Motor neuron (in vitro differentiated cells): ENCODE data around the gene NODAL. TPM values are rescaled to one million over a fixed set of nuclear protein-coding genes. Genes with fewer than 3 reads are reported as not detected.

ENCODE experiments used
- ATAC-seq, 8 experiments: fragments of 200-7000 bp; cut with Tn5 transposase; replicated peaks in 6 of 8; 2 replicates each; pipeline ENCODE4 v1.8.0; 2021; ENCODE audit warnings: mild to moderate bottlenecking in 8 of 8, moderate library complexity in 8 of 8
- H3K27ac ChIP-seq, 2 donors: fragments of 250-450 bp; sonication (Bioruptor Pico); 2 replicates each; pipeline ENCODE4 v1.9.0; 2021; ENCODE audit warnings: antibody characterized with exemption in 2 of 2, mild to moderate bottlenecking in 2 of 2, moderate library complexity in 1 of 2
- H3K4me1 ChIP-seq, 2 donors: fragments of 250-450 bp; sonication (Bioruptor Pico); replicated peaks in 1 of 2; 2 replicates each; pipeline ENCODE4 v1.6.1; 2021; ENCODE audit warnings: antibody characterized with exemption in 2 of 2, mild to moderate bottlenecking in 2 of 2, moderate library complexity in 1 of 2
- H3K4me3 ChIP-seq, 5 donors: fragments of 250-450 bp; sonication (Bioruptor Pico); 2 replicates each; pipeline ENCODE4 v1.9.0; 2021; ENCODE audit warnings: antibody characterized with exemption in 5 of 5, mild to moderate bottlenecking in 5 of 5, moderate library complexity in 4 of 5
- WGBS, 10 experiments: fragments of 450-650 bp; shearing (Covaris generic); methylation state at CpG; one replicate each; pipeline ENCODE4 v1.0.0; 2022; 5-methylcytosine and 5-hydroxymethylcytosine counted together
- in situ Hi-C, 9 experiments: fragments of 400-800 bp; cut with MboI; loops; one replicate each; pipeline ENCODE4 v1.15.0; 2021; ENCODE audit warnings: low sequenced_read_pairs in 9 of 9, low pct_unique_long_range_greater_than_20kb in 2 of 9; ENCODE audit not compliant: unreplicated experiment in 9 of 9
- total RNA-seq, 8 experiments: library from RNA; unstranded; fragments of 300-600 nt; gene quantifications; 2 replicates each; pipeline versions ENCODE4 v1.2.3 to v1.2.4, GENCODE V29; 2022

The NODAL gene
- total RNA-seq, 8 experiments from 2014 or later: 0.21 to 1.2 (median 1.0) TPM; not detected in 1

- Histone ChIP-seq H3K27ac (no peak overlapping the region), H3K4me1 (peaks cover 0 to 6% of the 10 kb centered on the region in 2 donors), H3K4me3 (no peak overlapping the region)
- no peak for ATAC-seq
- WGBS, 10 experiments: 76 to 100% (median 97%) methylated on average over 1 to 4 of the region's 4 CpGs
- in situ Hi-C loops: no loop called here
Observed at GRCh38 chr10:70412356-70412755, 29.1 kb downstream of the NODAL start.

GRCh38 chr10:70410608-70411007 is 30.9 kb downstream of the NODAL start:
- Histone ChIP-seq H3K27ac (no peak overlapping the region), H3K4me1 (peaks cover 8 to 17% of the 10 kb centered on the region in 2 donors), H3K4me3 (no peak overlapping the region)
- WGBS, 10 experiments: 13 to 100% (median 80%) methylated on average over 1 of the region's 1 CpG; no CpG with 5 or more reads in 1 of the 10 experiments
- in situ Hi-C loops: no loop called here
- ATAC-seq: no peak

GRCh38 chr10:70409772-70410171 is 31.7 kb downstream of the NODAL start:
- Histone ChIP-seq H3K27ac (no peak overlapping the region), H3K4me1 (peaks cover 10 to 18% of the 10 kb centered on the region in 2 donors), H3K4me3 (no peak overlapping the region)
- in situ Hi-C loops: no loop called here
- WGBS, 10 experiments: 90 to 100% (median 100%) methylated on average over 2 to 3 of the region's 3 CpGs; no CpG with 5 or more reads in 5 of the 10 experiments
- ATAC-seq: no peak

GRCh38 chr10:70405037-70405824 is 36.2 kb downstream of the NODAL start:
- in situ Hi-C loops: no loop called here
- H3K27ac ChIP-seq: peak overlapping the region; percentile 91
- 0 to 40% (median 3%) methylated on average over 1 to 13 of the region's 18 CpGs; no CpG with 5 or more reads in 2 of the 10 experiments for WGBS, 10 experiments
- peaks cover 10 to 12% of the 10 kb centered on the region in 2 donors for H3K4me1 ChIP-seq
- ATAC-seq: peak; percentile 7 to 83 (median 20)
- peak overlapping the region; percentile 57 to 97 (median 90) for H3K4me3 ChIP-seq

GRCh38 chr10:70404787-70405036 is 36.8 kb downstream of the NODAL start:
- in situ Hi-C loops: no loop called here
- peak overlapping the region; percentile 91 for H3K27ac ChIP-seq
- ATAC-seq: peak in 2 of 8 experiments; percentile 1 to 8
- peak overlapping the region; percentile 57 to 97 (median 90) for H3K4me3 ChIP-seq
- peaks cover 10 to 12% of the 10 kb centered on the region in 2 donors for H3K4me1 ChIP-seq
- WGBS, 10 experiments: 0 to 10% (median 0%) methylated on average over 1 to 7 of the region's 11 CpGs; no CpG with 5 or more reads in 3 of the 10 experiments

- ATAC-seq: peak; percentile 63 to 96 (median 90)
- Histone ChIP-seq H3K27ac (peak within 1 kb of the TSS; percentile 91), H3K4me3 (peak within 1 kb of the TSS; percentile 57 to 97 (median 90)), H3K4me1 (peaks cover 10 to 12% of the 10 kb centered on the region in 2 donors)
- 0% methylated on average over 4 to 5 of the region's 103 CpGs; no CpG with 5 or more reads in 8 of the 10 experiments for WGBS, 10 experiments
- in situ Hi-C loops: no loop called here
Observed at GRCh38 chr10:70404036-70404786, 37.3 kb downstream of the NODAL start, which contains the start of gene EIF4EBP2. EIF4EBP2 (plus strand) TSS chr10:70404145; CDS start chr10:70404402, 257 bp downstream.

- in situ Hi-C loops: no loop called here
- H3K27ac ChIP-seq: no peak overlapping the region
- peak in 1 of 8 experiments; percentile 0 for ATAC-seq
- peaks cover 10 to 12% of the 10 kb centered on the region in 2 donors for H3K4me1 ChIP-seq
- peak overlapping the region in 4 of 5 donors; percentile 57 to 97 (median 92) for H3K4me3 ChIP-seq
- 2 to 29% (median 15%) methylated on average over 1 to 10 of the region's 12 CpGs; no CpG with 5 or more reads in 1 of the 10 experiments for WGBS, 10 experiments
Observed at GRCh38 chr10:70403483-70404035, 37.9 kb downstream of the NODAL start.

GRCh38 chr10:70399177-70399576 is 42.3 kb downstream of the NODAL start:
- no peak for ATAC-seq
- no peak overlapping the region for H3K27ac ChIP-seq
- H3K4me3 ChIP-seq: no peak overlapping the region
- H3K4me1 ChIP-seq: no peaks in the 10 kb centered on the region
- in situ Hi-C loops: no loop called here
- WGBS, 10 experiments: 63 to 100% (median 100%) methylated on average over 2 to 3 of the region's 3 CpGs; no CpG with 5 or more reads in 3 of the 10 experiments

GRCh38 chr10:70396140-70396539 is 45.3 kb downstream of the NODAL start:
- in situ Hi-C loops: no loop called here
- ATAC-seq: no peak
- Histone ChIP-seq H3K27ac (no peak overlapping the region), H3K4me3 (no peak overlapping the region), H3K4me1 (no peaks in the 10 kb centered on the region)
- WGBS, 10 experiments: 40 to 71% (median 57%) methylated on average over 1 of the region's 1 CpG; no CpG with 5 or more reads in 7 of the 10 experiments

- Histone ChIP-seq H3K4me1 (no peaks in the 10 kb centered on the region), H3K4me3 (no peak overlapping the region), H3K27ac (no peak overlapping the region)
- ATAC-seq: no peak
- in situ Hi-C loops: no loop called here
- WGBS, 10 experiments: 33 to 89% (median 66%) methylated on average over 2 to 4 of the region's 4 CpGs; no CpG with 5 or more reads in 1 of the 10 experiments
Observed at GRCh38 chr10:70391654-70392053, 49.8 kb downstream of the NODAL start.
